T-helper 2 cell treated with Interferon-gamma antibody and Interleukin-4, amounts not matched to agents 100 ng/mL and 5 ng/mL, for 36 hours (primary cell): Measurements from ENCODE around the gene BPIFB6. TPM values are rescaled to one million over a fixed set of nuclear protein-coding genes. Genes with fewer than 3 reads are reported as not detected.

Source experiments
- intact Hi-C: fragments of 100-400 bp; cut with micrococcal nuclease; formaldehyde crosslinking; loops from one replicate; pipeline ENCODE4 v1.15.1; 2023
- total RNA-seq: library from RNA; stranded (reverse); gene quantifications from 2 replicates; pipeline ENCODE4 v1.2.3, GENCODE V29; 2022

BPIFB6 gene
- total RNA-seq, 1 donor from 2014 or later: not detected

DNA sequence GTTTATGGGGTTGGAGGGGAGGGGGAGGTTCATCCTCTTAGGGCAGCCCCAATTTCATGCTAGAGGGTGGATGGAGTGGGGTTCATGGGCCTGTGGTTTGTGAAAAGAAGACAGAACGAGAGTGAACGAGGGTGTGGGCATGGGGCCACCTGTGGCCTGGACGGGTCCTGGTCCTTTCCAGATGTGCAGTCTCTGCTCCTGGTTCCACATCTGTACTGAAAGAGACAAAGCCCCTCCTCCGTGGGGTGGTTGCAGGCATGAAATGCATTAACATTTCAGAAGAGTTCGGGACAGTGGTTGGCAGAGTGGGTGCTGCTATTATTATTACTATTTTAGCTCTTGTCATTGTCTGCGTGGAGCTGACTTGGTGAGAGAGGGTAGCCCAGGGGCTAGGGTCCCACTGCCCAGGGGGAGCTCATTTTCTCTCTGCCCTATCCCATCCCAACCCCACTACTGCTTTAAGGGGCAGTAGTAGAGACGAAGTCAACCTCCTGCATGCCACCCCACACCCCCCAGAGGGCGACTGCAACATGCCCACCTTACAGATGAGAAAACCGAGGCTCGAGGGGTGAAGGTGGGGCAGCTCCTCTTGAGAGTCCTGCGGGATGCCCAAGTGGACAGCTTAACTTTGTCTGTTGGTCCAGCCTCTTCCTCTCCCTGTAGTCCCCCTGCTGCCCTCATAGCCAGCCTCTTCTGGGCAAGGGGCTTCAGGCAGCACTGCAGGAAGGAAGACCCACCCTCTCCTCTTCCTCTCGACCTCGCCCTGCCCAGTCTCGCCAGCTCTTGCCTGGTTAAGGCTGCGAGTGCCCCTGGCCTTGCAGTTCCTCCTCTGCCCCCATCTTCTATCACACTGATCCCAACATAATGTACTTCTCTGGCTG is 15.5 kb upstream of the BPIFB6 start:
- intact Hi-C loops: no loop called here

DNA sequence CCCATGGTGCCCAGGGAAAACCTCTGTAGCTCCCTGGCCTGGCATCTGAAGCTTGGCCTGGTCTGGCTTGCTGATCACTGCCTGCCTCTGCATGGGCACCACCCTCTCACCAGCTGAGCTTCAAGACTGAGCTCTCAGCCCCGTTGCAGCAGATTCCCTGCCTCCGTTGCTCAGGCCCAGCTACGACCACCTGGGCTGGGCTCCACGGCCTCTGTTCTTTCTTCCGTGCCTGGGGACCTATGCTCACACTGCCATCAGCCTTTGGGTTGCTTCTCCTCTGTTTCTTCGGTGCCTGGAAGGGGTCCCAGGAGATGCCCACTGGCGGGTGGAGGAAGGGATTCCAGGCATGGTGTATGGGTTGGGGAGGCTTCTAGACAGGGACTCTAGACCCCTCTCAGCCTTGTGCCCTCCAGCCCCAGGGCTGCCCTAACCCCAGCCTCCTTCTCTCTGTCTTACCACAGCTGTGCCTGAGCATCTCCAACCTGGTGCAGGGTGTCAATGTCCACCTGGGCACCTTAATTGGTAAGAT is 14.8 kb upstream of the BPIFB6 start:
- intact Hi-C loops: no loop called here

DNA sequence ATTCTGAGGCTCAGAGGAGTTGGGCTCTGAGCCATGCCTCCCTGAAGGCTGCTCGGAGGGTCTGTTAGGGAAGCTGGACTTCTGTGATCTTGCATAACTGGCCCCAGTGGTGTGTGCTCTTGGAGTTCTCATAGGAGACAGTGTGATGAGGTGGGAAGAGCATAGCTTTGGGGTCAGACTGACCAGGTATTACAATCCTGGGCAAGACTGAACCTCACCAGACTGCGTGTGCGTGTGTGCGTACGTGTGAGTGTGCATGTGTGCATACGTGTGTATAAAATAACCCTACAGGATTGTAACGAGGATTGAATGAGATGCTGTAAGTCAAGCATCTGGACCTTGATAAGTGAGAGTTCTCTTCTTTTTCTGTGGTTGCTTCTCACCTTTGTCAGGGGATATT is 13.9 kb upstream of the BPIFB6 start:
- intact Hi-C loops: no loop called here

DNA sequence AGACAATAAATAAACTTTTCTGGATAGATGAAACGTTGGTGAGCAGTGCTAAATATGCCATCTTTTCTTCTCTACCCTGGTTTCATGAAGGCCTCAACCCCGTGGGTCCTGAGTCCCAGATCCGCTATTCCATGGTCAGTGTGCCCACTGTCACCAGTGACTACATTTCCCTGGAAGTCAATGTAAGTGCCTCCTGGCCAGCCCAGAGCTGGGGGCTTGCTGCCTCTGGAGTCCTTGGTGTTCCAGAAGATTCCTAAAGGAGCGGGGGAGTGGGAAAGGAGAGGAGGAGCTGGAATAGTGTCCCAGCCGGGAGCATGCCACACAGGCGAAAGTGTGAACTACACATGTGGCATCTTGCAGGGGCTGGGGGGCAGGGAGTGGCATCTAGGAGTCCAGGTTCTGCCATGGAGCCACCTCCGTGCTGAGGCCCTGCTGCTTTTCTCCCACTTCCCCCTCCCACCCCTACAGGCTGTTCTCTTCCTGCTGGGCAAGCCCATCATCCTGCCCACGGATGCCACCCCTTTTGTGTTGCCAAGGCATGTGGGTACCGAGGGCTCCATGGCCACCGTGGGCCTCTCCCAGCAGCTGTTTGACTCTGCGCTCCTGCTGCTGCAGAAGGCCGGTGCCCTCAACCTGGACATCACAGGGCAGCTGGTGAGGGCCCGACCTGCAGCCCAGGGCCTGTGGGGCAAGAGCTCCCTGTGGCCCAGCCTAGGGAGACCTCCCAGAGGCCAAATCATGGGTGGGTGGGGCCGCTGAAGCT is 13.1 kb upstream of the BPIFB6 start:
- intact Hi-C loops: no loop called here

DNA sequence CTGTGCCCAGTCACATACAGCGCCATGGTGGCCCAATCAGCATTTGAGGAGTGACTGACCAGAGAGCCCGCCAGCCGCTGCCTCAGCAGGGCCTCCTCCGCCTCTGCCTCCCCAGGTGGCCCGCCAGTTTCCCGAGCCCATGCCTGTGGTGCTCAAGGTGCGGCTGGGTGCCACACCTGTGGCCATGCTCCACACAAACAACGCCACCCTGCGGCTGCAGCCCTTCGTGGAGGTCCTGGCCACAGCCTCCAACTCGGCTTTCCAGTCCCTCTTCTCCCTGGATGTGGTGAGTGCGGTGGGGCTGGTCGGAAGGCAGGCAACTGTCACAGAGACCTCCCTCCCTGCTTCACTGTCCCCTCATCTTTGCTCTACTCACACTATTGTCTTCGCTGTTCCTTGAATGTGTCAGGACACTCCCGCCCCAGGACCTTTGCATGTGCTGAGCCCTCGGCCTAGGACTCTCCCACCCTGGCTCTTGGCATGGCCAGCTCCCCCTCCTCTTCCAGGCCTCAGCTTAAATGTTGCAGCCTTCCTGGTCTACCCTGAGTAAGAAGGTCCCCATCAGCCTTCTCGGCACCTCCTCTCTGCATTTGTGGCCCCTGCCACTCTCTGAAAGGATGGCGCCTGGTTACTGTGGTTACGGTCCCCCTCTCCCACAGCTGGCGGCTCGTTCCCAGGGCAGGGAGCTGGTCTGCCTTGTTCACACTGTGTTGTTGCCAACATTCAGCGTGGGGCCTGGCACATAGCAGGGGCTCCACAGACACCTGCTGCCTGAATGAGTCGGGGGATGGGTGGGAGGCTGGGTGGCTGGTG is 11.8 kb upstream of the BPIFB6 start:
- intact Hi-C loops: no loop called here

DNA sequence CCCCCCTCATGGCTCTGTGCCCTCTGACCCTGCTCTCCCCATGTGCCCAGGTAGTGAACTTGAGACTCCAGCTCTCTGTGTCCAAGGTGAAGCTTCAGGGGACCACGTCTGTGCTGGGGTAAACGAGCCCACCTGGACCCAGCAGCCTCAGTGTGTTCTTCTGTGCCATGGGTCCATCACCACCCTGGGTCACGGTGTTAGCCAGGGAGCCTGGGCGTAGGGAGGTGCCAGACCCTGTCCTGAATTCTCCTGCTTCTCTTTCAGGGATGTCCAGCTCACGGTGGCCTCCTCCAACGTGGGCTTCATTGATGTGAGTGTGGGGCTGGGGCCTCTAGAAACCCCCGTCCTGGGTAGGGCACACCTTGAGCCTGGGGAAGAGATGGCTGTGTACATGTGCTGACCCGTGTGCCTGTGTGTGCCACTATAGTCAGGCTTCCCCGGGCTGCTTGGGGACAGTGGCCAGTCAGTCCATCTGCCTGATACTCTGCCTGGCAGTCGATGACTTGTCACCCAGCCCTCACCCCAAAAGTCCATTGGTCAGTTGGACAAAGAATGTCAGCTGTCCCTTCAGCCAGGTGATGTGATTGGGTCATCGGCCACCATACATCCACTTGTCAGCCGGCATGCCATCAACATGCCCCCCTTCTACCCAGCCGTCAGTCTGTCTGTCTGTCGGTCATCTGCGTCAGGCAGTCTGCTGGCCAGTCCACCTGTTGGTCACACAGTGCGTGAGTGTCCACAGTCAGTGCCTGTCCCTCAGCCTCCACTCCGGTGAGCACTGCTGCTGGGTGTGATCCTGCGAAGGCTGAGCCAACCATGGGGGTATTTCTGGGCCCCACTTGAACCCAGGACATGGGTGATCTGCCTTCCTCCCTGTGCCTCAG is 10.9 kb upstream of the BPIFB6 start:
- intact Hi-C loops: no loop called here

DNA sequence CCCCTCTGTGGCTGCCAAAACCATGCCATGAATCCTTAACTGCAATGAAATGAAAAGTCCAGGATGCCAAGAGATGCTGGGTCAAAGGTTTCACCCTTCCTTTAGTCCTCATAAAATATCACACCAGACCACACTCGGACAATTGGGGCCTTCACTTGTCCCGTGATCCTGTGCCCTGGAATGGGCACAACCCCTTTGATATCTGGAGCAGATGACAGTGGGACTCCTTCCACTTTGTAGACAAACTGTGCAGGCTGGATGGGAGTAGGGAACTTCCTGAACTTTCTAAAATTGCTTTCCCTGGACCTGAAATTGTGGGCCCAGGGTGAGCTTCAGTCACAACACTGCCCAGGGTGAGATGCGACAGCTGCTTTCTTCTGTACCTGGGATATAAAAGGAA is 9.6 kb upstream of the BPIFB6 start:
- intact Hi-C loops: no loop called here

DNA sequence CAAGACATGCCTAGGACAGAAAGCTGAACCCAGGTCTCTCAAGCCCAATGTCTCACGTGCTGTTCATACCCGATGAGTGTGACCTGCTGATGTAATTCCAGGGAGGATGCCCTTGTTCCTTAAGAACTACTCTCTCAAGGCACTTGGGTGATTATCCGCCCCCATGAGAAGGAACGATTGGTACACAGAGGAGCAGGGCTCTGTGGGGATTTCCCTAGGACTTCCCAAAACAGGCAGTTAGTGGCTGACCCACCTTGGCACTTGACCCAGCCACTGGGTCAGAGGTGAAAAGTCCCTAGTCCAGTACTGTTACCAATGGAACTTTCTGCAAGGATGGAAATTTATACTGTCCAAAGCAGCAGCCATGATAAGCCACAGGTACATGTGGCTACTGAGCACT is 9.2 kb upstream of the BPIFB6 start:
- intact Hi-C loops: no loop called here

DNA sequence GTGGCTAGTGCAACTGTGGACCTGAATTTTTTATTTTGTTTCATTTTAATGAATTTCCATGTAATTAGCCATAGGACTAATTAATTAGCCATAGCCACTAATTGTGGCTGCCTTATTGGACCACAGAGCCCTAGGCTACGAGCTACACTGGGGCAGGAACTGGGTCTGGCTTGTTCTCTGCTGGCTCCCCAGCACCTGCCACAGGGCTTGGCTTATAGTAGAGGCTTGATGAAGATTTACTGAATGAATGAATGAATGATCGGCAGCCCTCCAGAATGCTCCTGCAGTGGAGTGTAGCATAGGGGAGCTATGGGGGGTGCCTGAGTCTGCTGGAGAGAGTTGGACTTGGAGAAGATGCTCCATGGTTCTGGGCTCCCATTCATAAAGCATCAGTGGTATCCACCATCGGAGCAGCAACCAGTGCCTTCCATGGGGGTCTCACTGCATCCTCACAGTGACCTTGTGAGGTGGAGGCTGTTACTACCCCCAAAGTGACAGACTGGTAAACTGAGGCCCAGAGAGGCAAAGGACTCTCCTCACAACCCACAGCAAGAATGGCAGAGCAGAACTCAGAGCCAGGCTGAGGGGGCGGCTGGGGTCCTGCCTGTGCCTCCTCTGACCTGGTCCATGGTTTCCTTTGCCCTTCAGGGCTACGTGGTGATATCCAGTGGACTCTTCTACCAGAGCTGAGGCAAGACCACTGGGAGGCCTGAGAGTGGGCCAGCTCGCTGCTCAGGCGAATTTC is 8.6 kb upstream of the BPIFB6 start:
- intact Hi-C loops: no loop called here

DNA sequence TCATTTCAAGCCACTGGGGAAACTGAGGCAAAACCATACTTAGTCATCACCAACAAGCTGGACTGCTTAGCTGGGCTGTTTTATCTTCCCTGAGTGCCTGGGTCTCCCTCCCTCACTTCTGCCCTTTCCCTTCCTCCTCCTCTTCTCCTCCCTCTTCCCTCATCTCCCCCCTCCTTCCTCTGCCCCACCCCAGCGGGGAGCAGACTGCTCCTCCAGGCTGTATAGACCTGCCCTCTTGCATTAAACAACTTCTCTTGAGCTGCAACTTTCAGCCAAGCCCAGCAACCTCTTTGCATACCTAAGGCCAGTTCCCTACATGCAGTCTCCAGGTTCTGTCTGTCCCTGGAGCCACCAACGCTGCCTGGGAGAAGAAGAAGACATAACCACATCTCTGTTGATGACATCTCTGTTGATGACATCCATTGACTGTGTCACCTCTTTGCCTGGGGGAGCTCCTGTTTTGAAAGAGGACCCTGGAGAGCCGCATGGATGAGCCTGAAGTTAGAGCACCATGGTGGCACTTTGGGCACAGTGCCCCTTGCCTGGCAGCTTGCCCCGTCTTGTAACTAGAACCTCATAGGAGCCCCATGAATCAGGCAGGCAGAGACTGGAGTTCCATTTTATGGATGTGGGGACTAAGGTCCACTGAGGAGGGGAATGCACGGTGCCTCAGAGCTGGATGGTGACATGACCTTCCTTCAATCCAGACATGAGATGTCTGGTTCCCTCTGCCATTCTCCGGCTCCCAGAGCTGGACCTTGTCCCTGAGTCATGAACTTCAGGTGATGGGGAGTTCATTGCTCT is 7.8 kb upstream of the BPIFB6 start:
- intact Hi-C loops: no loop called here

DNA sequence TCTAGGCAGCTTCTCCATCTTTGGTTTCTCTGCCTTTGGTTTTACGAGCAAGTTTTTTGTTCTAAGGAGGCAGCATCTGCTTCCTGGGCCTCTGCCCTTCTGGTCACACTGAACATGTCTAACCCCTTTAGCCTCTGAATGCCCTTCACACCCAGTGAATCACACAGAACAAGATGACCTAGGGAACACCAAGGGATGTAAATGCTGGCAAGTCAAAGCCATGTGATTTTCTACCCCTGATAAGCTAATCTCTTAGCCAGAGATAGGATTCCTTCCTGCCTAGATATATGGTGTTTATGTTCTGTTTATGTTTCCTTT is 7.2 kb upstream of the BPIFB6 start:
- intact Hi-C loops: no loop called here

DNA sequence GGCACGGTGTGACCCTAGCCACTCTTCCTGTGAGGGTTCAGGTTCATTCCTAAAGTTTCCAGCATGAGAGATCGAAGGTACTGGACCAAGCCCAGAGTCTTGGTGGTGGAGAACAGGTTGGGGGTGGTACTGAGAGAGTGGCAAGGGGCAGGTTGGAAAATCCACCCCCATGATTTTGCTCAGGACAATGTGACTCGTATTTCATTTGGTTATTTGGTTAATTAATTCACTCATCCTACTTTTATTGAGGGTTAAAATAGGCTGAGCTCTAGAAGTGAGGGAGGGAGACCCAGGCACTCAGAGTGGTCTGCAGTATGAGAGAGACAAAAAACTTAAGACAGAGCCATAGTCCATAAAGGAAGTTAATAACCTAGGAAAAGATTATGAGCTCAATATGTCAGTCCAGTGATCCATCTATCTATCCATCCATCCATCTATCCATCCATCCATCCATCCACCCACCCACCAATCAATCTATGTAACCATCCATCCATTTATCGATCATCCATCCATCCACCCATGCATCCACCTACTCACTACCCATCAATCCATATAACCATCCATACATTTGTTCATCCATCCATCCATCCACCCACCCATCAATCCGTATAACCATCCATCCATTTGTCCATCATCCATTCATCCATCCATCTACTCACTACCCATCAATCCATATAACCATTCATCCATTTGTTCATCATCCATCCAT is 6.7 kb upstream of the BPIFB6 start:
- intact Hi-C loops: no loop called here

DNA sequence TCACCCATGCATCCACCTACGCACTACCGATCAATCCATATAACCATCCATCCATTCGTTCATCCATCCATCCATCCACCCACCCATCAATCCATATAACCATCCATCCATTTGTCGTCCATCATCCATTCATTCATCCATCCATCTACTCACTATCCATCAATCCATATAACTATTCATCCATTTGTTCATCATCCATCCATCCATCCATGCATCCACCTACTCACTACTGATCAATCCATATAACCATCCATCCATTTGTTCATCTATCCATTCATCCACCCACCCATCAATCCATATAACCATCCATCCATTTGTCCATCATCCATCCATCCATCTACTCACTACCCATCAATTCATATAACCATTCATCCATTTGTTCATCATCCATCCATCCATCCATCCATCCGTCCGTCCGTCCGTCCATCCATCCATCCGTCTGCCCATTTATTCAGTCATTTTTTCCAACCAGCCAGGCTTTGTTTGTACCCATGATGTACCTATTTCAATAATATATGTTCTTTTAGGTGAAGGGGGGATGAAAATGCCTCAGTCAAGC is 6.1 kb upstream of the BPIFB6 start:
- intact Hi-C loops: no loop called here

DNA sequence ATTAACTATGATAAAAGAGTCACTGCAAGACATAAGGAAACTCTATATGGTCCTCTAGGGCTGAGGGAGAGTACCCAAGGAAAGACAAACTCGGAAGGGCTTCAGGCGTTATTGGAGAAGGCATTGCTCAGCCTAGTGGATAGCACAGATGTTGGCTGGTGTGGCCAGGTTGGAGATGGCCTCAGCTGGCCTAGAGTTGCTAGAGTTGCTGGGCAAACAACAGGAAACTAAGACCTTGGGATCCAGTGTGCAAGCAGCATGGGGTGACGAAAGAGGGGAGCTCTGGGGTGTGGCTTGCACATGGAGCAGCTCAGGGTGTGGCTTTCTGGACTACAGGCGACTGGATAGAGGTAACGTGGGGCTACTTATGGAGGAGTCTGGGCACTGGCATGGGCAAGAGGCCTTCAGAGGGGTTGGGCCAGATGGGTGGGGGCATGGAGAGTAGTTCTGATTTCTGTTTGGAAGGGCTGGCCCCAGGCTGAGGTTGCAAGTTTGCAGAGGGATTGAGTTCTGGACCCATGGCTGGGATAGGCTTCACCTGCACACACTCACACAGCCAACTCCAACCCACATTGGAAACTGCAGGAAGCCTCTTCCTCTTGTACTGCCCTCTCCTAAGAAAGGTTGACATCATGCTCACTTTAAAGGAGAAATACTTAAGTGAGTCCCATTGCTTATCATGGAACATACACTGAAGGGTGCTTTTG is 5.2 kb upstream of the BPIFB6 start:
- intact Hi-C loops: no loop called here

DNA sequence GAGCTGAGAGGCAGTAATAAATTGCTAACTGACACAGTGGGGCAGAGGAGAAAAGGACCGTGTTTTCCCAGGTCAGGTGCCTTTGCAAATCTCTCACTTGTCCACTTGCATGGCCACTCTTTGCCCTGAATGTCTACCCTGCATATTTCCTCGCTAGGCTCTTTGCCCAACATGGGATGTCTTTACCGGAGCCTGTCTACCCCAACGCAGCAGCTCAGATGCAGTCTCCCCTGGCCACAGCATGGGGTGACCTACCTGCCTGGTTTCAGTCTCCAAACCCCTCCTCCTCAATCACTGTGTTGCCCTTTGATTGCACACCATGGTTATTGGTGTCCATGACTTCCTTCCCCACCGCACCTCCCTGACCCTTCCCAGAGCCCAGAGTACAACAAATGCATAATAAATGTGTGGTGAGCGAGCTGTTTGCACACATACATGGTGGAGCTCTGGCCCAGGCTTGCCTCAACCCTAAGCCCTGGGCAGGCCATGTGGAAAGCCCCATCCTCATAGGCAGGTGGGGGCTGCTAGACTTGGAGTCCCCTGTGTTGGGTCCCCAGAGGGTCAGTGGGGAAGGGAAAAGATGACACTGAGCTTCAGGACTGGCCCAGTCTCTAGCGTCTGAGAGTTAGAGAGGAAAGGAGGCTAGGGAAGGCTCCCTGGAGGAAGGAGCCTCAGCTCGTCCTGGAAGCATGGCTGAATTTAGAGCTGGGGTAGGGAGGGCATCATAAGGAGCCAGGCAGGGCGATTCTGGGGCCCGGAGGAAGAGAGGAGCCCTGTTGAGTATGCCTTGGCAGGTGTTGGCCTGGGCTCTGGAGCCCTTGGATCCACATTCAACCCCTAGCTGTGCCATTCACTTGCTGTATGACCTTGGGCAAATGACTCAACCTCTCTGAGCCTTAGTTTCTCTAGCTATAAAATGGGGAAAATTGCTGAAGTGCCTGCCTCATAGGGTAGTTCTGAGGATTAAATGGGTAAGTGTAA is 4.4 kb upstream of the BPIFB6 start:
- intact Hi-C loops: no loop called here
